Measurements from ENCODE around the gene SYT5.

- TF ChIP-seq CTCF (IDR thresholded peaks at IDR 0.05), result no peak
- peak; percentile 66 for TF ChIP-seq POLR2A (IDR thresholded peaks at IDR 0.05)
- no peak for TF ChIP-seq POLR2AphosphoS5 (IDR thresholded peaks at IDR 0.05)
Measured at GRCh38 chr19:55206664-55207500, 26.8 kb upstream of the SYT5 start.

Data from prostate gland (tissue), 2 donors.